Stimulated activated memory B cell treated with anti-CD40 and anti-IgM and Interleukin-4, amounts not matched to agents 10 μg/mL and 1 μg/mL and 100 μg/mL, for 72 hours (primary cell): ENCODE measurements around the gene COL4A1.

ENCODE experiments used
- ATAC-seq: fragments of 150-1000 bp; cut with Tn5 transposase; 2 replicates; pipeline ENCODE4 v1.10.0; 2021
- H3K27ac Mint-ChIP-seq: one replicate; pipeline ENCODE4 v1.8.0; 2022; ENCODE audit warnings: mild to moderate bottlenecking, mixed read lengths
- H3K27me3 Mint-ChIP-seq: one replicate; pipeline ENCODE4 v1.8.0; 2022; ENCODE audit warnings: mixed read lengths
- H3K36me3 Mint-ChIP-seq: one replicate; pipeline ENCODE4 v1.8.0; 2022; ENCODE audit warnings: mixed read lengths
- H3K4me1 Mint-ChIP-seq: one replicate; pipeline ENCODE4 v1.8.0; 2022; ENCODE audit warnings: mixed read lengths
- H3K4me3 Mint-ChIP-seq: one replicate; pipeline ENCODE4 v1.8.0; 2022; ENCODE audit warnings: mild to moderate bottlenecking, moderate library complexity, mixed read lengths
- H3K9me3 Mint-ChIP-seq: one replicate; pipeline ENCODE4 v1.8.0; 2022; ENCODE audit warnings: mixed read lengths

Gene COL4A1

GRCh38 chr13:110309661-110310524, 2.9 kb upstream of the COL4A1 start:
- Mint-ChIP-seq H3K27me3 (peaks cover 75% of the 10 kb centered on the region), H3K9me3 (no peaks in the 10 kb centered on the region), H3K27ac (no peak overlapping the region), H3K4me3 (no peak overlapping the region), H3K4me1 (no peaks in the 10 kb centered on the region), H3K36me3 (no peaks in the 10 kb centered on the region)
- no peak for ATAC-seq

- Mint-ChIP-seq H3K4me3 (no peak overlapping the region), H3K27me3 (peaks cover 77% of the 10 kb centered on the region), H3K36me3 (no peaks in the 10 kb centered on the region), H3K4me1 (no peaks in the 10 kb centered on the region), H3K27ac (no peak overlapping the region), H3K9me3 (no peaks in the 10 kb centered on the region)
- ATAC-seq, result no peak
Measured at GRCh38 chr13:110308656-110309359, 1.9 kb upstream of the COL4A1 start.

GRCh38 chr13:110307767-110308655, 1.1 kb upstream of the COL4A1 start:
- no peak for ATAC-seq
- H3K27me3 Mint-ChIP-seq, result peaks cover 85% of the 10 kb centered on the region
- no peak overlapping the region for H3K4me3 Mint-ChIP-seq
- no peaks in the 10 kb centered on the region for H3K36me3 Mint-ChIP-seq
- no peaks in the 10 kb centered on the region for H3K9me3 Mint-ChIP-seq
- H3K4me1 Mint-ChIP-seq, result no peaks in the 10 kb centered on the region
- no peak overlapping the region for H3K27ac Mint-ChIP-seq

- H3K27me3 Mint-ChIP-seq, result peaks cover 81% of the 10 kb centered on the region
- no peaks in the 10 kb centered on the region for H3K9me3 Mint-ChIP-seq
- no peak overlapping the region for H3K4me3 Mint-ChIP-seq
- no peak overlapping the region for H3K27ac Mint-ChIP-seq
- H3K4me1 Mint-ChIP-seq, result no peaks in the 10 kb centered on the region
- ATAC-seq, result no peak
- no peaks in the 10 kb centered on the region for H3K36me3 Mint-ChIP-seq
Measured at GRCh38 chr13:110306340-110306959, 507 bp downstream of the COL4A1 start.

GRCh38 chr13:110305949-110306339, 1.0 kb downstream of the COL4A1 start:
- H3K4me3 Mint-ChIP-seq, result no peak overlapping the region
- ATAC-seq, result no peak
- H3K27me3 Mint-ChIP-seq, result peaks cover 81% of the 10 kb centered on the region
- no peaks in the 10 kb centered on the region for H3K9me3 Mint-ChIP-seq
- no peaks in the 10 kb centered on the region for H3K4me1 Mint-ChIP-seq
- H3K27ac Mint-ChIP-seq, result no peak overlapping the region
- H3K36me3 Mint-ChIP-seq, result no peaks in the 10 kb centered on the region

- Mint-ChIP-seq H3K4me1 (no peaks in the 10 kb centered on the region), H3K27me3 (peaks cover 77% of the 10 kb centered on the region), H3K4me3 (no peak overlapping the region), H3K36me3 (no peaks in the 10 kb centered on the region), H3K27ac (no peak overlapping the region), H3K9me3 (no peaks in the 10 kb centered on the region)
- ATAC-seq, result no peak
Measured at GRCh38 chr13:110305544-110305943, 1.4 kb downstream of the COL4A1 start.

- Mint-ChIP-seq H3K36me3 (no peaks in the 10 kb centered on the region), H3K4me1 (no peaks in the 10 kb centered on the region)
- ATAC-seq, result no peak
Measured at GRCh38 chr13:110305001-110305400, 2.0 kb downstream of the COL4A1 start.

GRCh38 chr13:110304256-110304655, 2.7 kb downstream of the COL4A1 start:
- Mint-ChIP-seq H3K4me1 (no peaks in the 10 kb centered on the region), H3K9me3 (no peaks in the 10 kb centered on the region), H3K27ac (no peak overlapping the region), H3K27me3 (peaks cover 67% of the 10 kb centered on the region), H3K36me3 (no peaks in the 10 kb centered on the region), H3K4me3 (no peak overlapping the region)
- ATAC-seq, result no peak

More at GRCh38 chr13:110305001-110305400, 2.0 kb downstream of the COL4A1 start:
- Mint-ChIP-seq H3K27me3 (peaks cover 72% of the 10 kb centered on the region), H3K27ac (no peak overlapping the region), H3K4me3 (no peak overlapping the region), H3K9me3 (no peaks in the 10 kb centered on the region)

GRCh38 chr13:110303644-110304043, 3.3 kb downstream of the COL4A1 start:
- no peak overlapping the region for H3K27ac Mint-ChIP-seq
- H3K4me1 Mint-ChIP-seq, result no peaks in the 10 kb centered on the region
- no peak for ATAC-seq
- no peak overlapping the region for H3K4me3 Mint-ChIP-seq
- H3K36me3 Mint-ChIP-seq, result no peaks in the 10 kb centered on the region
- H3K27me3 Mint-ChIP-seq, result peaks cover 67% of the 10 kb centered on the region
- H3K9me3 Mint-ChIP-seq, result no peaks in the 10 kb centered on the region

- H3K4me3 Mint-ChIP-seq, result no peak overlapping the region
- no peak for ATAC-seq
- H3K36me3 Mint-ChIP-seq, result no peaks in the 10 kb centered on the region
- no peaks in the 10 kb centered on the region for H3K4me1 Mint-ChIP-seq
- H3K27me3 Mint-ChIP-seq, result peaks cover 65% of the 10 kb centered on the region
- H3K9me3 Mint-ChIP-seq, result no peaks in the 10 kb centered on the region
- H3K27ac Mint-ChIP-seq, result no peak overlapping the region
Measured at GRCh38 chr13:110302997-110303396, 4.0 kb downstream of the COL4A1 start.

- H3K27me3 Mint-ChIP-seq, result peaks cover 66% of the 10 kb centered on the region
Measured at GRCh38 chr13:110301606-110302553, 5.1 kb downstream of the COL4A1 start.

GRCh38 chr13:110301083-110301482, 5.9 kb downstream of the COL4A1 start:
- no peaks in the 10 kb centered on the region for H3K4me1 Mint-ChIP-seq
- no peak overlapping the region for H3K27ac Mint-ChIP-seq

More at GRCh38 chr13:110301606-110302553, 5.1 kb downstream of the COL4A1 start:
- Mint-ChIP-seq H3K36me3 (no peaks in the 10 kb centered on the region), H3K4me3 (no peak overlapping the region), H3K9me3 (no peaks in the 10 kb centered on the region), H3K4me1 (no peaks in the 10 kb centered on the region), H3K27ac (no peak overlapping the region)
- no peak for ATAC-seq

GRCh38 chr13:110300090-110300815, 6.7 kb downstream of the COL4A1 start:
- H3K4me3 Mint-ChIP-seq, result no peak overlapping the region
- H3K27me3 Mint-ChIP-seq, result peaks cover 58% of the 10 kb centered on the region
- ATAC-seq, result no peak
- no peaks in the 10 kb centered on the region for H3K36me3 Mint-ChIP-seq
- no peaks in the 10 kb centered on the region for H3K4me1 Mint-ChIP-seq
- no peak overlapping the region for H3K27ac Mint-ChIP-seq
- no peaks in the 10 kb centered on the region for H3K9me3 Mint-ChIP-seq

More at GRCh38 chr13:110301083-110301482, 5.9 kb downstream of the COL4A1 start:
- no peak overlapping the region for H3K4me3 Mint-ChIP-seq
- no peak for ATAC-seq
- peaks cover 67% of the 10 kb centered on the region for H3K27me3 Mint-ChIP-seq
- H3K9me3 Mint-ChIP-seq, result no peaks in the 10 kb centered on the region
- H3K36me3 Mint-ChIP-seq, result no peaks in the 10 kb centered on the region
